Coronary artery (tissue), 2 donors: ENCODE data around the gene AMBRA1.

Experiments used
- DNase-seq: peaks from one replicate; pipeline ENCODE4 v3.0.0-alpha.2; 2017; ENCODE audit warnings: low spot score
- H3K27ac ChIP-seq, 2 donors: fragments of 200-600 bp; sonication (generic); one replicate each; pipeline ENCODE4 v1.5.1; 2016 to 2019
- H3K4me3 ChIP-seq: fragments of 200-600 bp; sonication (generic); 2 replicates; pipeline ENCODE4 v1.5.1; 2016; ENCODE audit warnings: mild to moderate bottlenecking, moderate library complexity
- CTCF ChIP-seq: fragments of 200-600 bp; sonication (generic); IDR thresholded peaks from one replicate; pipeline ENCODE4 v1.5.1; 2019; ENCODE audit warnings: antibody characterized with exemption

AMBRA1 gene

DNA sequence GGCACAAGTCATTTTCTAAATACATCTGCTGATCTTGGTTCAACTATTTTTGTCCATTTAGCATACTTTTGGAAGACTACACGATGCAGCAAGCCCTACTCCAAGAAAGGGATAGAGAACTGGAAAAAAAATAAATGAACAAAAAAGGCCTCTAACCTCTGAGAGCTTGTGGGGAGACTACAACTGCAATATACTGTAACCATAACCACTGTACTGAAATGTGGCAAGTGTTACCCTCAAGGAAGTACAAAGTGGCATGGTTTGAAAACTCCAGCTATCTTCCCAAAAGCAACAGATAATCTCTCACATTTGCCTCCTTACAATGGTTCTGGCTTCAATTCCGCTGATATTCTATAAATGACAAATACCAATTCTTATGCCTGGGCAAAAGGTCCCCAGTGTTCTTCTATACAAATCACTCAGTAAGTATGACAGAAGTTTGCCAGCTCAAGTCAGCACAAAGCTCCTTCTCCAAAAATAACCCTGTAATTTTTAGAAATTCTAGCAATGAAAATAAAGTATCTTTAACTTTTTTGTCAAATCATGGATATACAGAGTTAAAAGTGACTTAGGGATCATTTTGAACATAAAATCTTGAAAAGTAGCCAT, 22.9 kb downstream of the AMBRA1 start:
- H3K27ac ChIP-seq = no peak overlapping the region
- TF ChIP-seq CTCF = no peak
- no peak for DNase-seq
- H3K4me3 ChIP-seq = no peak overlapping the region

GRCh38 chr11:46565232-46565840, 28.5 kb downstream of the AMBRA1 start:
- DNase-seq = no peak
- no peak overlapping the region for H3K27ac ChIP-seq
- H3K4me3 ChIP-seq = no peak overlapping the region
- no peak for TF ChIP-seq CTCF

DNA sequence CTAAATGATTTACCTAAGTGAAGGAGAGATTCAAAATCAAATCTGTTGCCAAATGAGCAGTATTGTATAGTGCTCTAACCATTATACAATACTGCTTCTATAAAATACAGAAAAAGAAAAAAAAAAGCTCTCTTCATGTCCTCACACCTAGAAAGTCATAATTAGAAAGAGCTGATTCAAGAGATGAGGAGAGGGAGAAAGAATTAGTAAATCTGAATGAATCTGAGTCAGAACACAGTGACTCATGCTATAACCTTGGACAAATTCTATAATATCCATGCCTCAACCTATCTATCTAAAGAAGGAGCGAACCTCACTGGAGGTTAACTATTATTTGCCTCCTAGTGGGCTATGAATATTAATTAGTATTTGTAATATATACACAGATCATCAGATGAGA, 29.4 kb downstream of the AMBRA1 start:
- H3K27ac ChIP-seq = no peak overlapping the region
- H3K4me3 ChIP-seq = no peak overlapping the region
- no peak for TF ChIP-seq CTCF
- no peak for DNase-seq

DNA sequence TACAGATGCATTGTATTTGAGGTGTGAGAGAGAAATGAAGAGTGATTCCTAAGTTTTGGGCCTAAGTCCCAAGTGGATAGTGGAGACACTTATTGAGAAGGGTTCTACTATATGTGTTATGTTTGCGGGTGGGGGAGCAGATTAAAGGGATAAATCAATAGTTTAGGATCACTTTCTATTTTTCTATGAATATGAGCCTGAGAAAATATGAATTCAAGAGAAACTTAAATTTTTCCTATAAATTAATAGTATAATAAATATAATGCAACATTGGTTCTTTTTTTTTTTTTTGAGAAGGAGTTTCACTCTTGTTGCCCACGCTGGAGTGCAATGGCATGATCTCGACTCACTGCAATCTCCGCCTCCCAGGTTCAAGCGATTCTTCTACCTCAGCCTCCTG, 31.3 kb downstream of the AMBRA1 start:
- no peak for DNase-seq
- no peak overlapping the region for H3K4me3 ChIP-seq
- TF ChIP-seq CTCF = no peak
- H3K27ac ChIP-seq = no peak overlapping the region

DNA sequence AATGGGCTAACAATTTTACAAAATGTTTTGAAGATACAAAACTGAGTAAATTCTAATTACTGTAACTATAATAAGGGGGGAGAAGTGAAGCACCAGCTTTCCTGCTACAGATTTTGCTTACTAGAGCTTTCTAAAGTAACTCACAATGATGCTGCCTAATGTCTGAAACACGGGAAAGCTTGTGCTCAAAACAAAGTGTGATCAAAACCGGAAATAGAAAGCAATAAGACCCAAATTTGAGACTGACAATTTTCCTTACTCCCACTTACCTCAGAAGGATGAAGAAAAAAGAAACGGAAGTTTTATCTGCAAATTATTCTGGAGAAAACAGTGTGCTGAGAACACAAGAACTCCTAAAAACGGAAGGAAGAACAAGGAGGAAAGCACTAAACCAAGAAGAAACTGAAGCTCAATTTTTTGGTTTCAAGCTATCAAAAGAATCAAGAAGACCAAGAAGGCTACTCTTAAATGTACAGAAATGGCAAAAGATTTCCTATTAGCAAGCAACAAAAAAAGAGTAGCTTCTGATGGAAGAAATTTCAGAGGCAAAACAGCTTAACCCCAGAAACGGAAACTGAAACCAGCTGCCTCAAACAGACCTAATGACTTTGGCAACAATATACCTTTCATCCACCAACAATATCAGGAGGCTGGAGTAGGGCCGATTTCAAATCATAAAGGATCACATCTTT, 33.4 kb downstream of the AMBRA1 start:
- no peak for DNase-seq
- Histone ChIP-seq H3K4me3 (peak overlapping the region; percentile 57), H3K27ac (peak overlapping the region; percentile 62 to 76)
- TF ChIP-seq CTCF = no peak

- Histone ChIP-seq H3K27ac (peak overlapping the region in 1 of 2 donors; percentile 62), H3K4me3 (no peak overlapping the region)
- DNase-seq = no peak
- TF ChIP-seq CTCF = no peak
These were observed 34.0 kb downstream of the AMBRA1 start for GRCh38 chr11:46559815-46560214.

GRCh38 chr11:46557684-46558151, 36.1 kb downstream of the AMBRA1 start:
- no peak for DNase-seq
- no peak overlapping the region for H3K4me3 ChIP-seq
- TF ChIP-seq CTCF = no peak
- H3K27ac ChIP-seq = no peak overlapping the region
